GM20000 (cell line): ENCODE results near the gene RAD23B.
A peak's percentile ranks its signal among the peaks of the same experiment; 100 is the strongest.

Experiments used
- DNase-seq: peaks from one replicate; pipeline ENCODE4 v3.0.0; 2012; ENCODE audit warnings: low spot score
- CTCF ChIP-seq: IDR thresholded peaks from 2 replicates; pipeline ENCODE4 v1.5.1; 2012; ENCODE audit warnings: mild to moderate bottlenecking, control low read depth; ENCODE audit errors: extremely low read depth, missing control alignments

The RAD23B gene

GRCh38 chr9:107338911-107339659 lies 56.0 kb downstream of the RAD23B start:
- DNase-seq: no peak
- no peak for TF ChIP-seq CTCF

DNA sequence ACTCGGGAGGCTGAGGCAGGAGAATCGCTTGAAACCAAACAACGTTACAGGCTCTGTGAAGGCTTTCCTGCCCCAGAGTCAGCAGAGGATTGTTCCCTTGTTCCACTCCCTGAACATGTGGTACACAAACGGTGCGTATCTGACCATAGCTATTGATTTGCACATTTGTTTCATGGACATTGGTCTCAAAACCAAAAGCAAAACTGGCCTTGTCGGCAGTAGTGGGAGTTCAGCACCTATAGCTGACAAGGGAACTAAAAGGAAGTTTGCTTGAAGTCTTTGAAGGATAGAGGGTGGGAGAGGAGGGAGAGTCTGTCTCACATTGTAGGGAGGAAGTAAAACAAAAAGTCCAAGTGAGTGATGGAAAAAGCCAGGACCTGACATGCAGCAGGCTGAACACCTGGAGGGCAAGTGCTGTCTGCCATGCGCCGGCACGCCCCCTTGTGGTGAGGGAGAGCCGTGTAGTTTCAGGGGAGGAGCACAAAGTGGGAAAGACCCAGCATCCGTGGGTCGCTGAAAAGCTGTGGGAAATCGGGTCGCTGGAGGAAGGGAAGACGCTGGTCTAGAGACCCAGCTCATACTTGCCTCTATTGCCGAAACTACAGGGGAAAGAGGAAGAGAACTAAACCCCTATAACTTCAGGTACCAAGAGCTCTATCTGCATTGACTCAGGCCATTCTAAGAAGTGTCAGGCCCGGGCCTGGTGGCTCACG lies 58.0 kb downstream of the RAD23B start:
- TF ChIP-seq CTCF: peak; percentile 93
- DNase-seq: peak; percentile 80

- DNase-seq: no peak
- no peak for TF ChIP-seq CTCF
Measured at GRCh38 chr9:107342476-107343161, 59.5 kb downstream of the RAD23B start.

DNA sequence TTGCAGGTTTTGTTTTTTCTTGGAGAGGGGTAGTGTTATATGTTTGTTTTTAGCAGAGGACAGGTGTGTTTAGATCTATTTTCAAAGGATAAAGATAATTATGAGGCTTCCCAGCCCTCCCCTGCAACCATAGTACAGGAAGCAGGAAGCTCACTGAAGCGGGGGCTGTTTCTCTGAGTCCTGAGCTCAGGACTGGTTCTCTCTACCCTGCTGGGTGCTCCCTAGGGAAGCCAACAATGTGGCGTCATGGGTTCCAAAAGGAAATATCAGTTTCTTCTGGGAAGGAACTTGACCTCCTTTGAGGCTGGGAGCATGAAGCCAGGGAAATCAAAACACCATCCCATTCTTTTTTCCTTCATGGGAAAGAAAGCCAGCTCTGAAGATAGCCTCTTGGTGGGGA lies 62.2 kb downstream of the RAD23B start:
- no peak for TF ChIP-seq CTCF
- no peak for DNase-seq

DNA sequence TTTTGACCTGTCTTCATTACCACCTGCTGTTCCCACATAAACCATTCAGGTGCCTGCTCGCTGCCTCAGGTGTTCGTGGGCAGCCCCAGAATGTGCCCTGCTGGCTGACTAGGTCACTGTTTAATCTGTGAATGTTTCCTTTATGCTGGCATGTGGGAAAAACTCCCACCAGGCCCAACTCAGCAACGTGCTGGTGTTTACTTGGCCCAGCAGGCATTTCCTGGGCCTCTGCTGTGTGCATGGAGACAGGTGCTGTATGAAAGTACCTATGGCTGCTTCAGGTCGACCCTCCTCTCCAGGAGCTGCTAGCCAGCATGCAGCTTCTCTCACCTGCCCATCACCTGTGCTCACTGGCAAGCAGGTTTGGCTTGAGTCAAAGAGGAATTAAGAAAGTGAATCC lies 65.8 kb downstream of the RAD23B start:
- TF ChIP-seq CTCF: no peak
- no peak for DNase-seq

- no peak for TF ChIP-seq CTCF
- no peak for DNase-seq
Measured at GRCh38 chr9:107350443-107350842, 67.4 kb downstream of the RAD23B start.

GRCh38 chr9:107351382-107352045 lies 68.4 kb downstream of the RAD23B start:
- no peak for DNase-seq
- TF ChIP-seq CTCF: no peak
